OCI-LY3 (cell line): Measurements from ENCODE around the gene ROR2.

Experiments used
- H2AFZ ChIP-seq: fragments of 200-600, 300-600 bp; shearing (Covaris generic); 2 replicates; pipeline ENCODE4 v1.6.0; 2014; ENCODE audit warnings: antibody characterized with exemption, low read depth, low read length
- H3K27ac ChIP-seq: fragments of 200-600, 300-600 bp; sonication (generic); 2 replicates; pipeline ENCODE4 v1.5.1; 2014; ENCODE audit warnings: mild to moderate bottlenecking, low read length, moderate library complexity, mixed read lengths
- H3K27me3 ChIP-seq: fragments of 200-600, 300-600 bp; sonication (generic); 2 replicates; pipeline ENCODE4 v1.6.1; 2014; ENCODE audit warnings: low read depth, low read length, mixed read lengths
- H3K36me3 ChIP-seq: fragments of 200-600, 300-600 bp; sonication (generic); replicated peaks from 2 replicates; pipeline ENCODE3; 2014; ENCODE audit warnings: low read depth, low read length, mixed read lengths
- H3K4me1 ChIP-seq: fragments of 300-600, 200-600 bp; sonication (generic); 2 replicates; pipeline ENCODE4 v1.6.1; 2014; ENCODE audit warnings: low read length, mixed read lengths
- H3K4me2 ChIP-seq: fragments of 200-600, 300-600 bp; sonication (generic); 2 replicates; pipeline ENCODE4 v1.6.1; 2014; ENCODE audit warnings: low read length, mixed read lengths
- H3K4me3 ChIP-seq: fragments of 300-600, 200-600 bp; sonication (generic); 2 replicates; pipeline ENCODE4 v1.5.1; 2014; ENCODE audit warnings: antibody characterized with exemption, mild to moderate bottlenecking, low read length, moderate library complexity
- H3K79me2 ChIP-seq: fragments of 300-600, 200-600 bp; shearing (Covaris generic); 2 replicates; pipeline ENCODE4 v1.6.1; 2014; ENCODE audit warnings: mild to moderate bottlenecking, low read length, mixed read lengths
- H3K9ac ChIP-seq: fragments of 300-600, 200-600 bp; shearing (Covaris generic); 2 replicates; pipeline ENCODE4 v1.6.0; 2014; ENCODE audit warnings: mild to moderate bottlenecking, low read length, moderate library complexity
- H3K9me3 ChIP-seq: fragments of 200-600, 300-600 bp; shearing (Covaris generic); 2 replicates; pipeline ENCODE4 v1.6.1; 2014; ENCODE audit warnings: low read length, mixed read lengths; ENCODE audit not compliant: insufficient read depth
- H4K20me1 ChIP-seq: fragments of 200-600, 300-600 bp; sonication (generic); 2 replicates; pipeline ENCODE4 v1.6.1; 2016; ENCODE audit warnings: low read length, mixed read lengths; ENCODE audit not compliant: insufficient read depth
- EZH2phosphoT487 ChIP-seq: fragments of 200-600 bp; shearing (Covaris generic); IDR thresholded peaks from 2 replicates; pipeline ENCODE4 v1.6.1; 2018; ENCODE audit warnings: antibody characterized with exemption, mixed run types, low read depth
- TF ChIP-seq, protein P1 (sequence below): fragments of 200-600, 300-600 bp; sonication (generic); IDR thresholded peaks from 2 replicates; pipeline ENCODE4 v1.5.1; 2014; ENCODE audit warnings: antibody characterized with exemption, low read length, low read depth

The ROR2 gene

DNA sequence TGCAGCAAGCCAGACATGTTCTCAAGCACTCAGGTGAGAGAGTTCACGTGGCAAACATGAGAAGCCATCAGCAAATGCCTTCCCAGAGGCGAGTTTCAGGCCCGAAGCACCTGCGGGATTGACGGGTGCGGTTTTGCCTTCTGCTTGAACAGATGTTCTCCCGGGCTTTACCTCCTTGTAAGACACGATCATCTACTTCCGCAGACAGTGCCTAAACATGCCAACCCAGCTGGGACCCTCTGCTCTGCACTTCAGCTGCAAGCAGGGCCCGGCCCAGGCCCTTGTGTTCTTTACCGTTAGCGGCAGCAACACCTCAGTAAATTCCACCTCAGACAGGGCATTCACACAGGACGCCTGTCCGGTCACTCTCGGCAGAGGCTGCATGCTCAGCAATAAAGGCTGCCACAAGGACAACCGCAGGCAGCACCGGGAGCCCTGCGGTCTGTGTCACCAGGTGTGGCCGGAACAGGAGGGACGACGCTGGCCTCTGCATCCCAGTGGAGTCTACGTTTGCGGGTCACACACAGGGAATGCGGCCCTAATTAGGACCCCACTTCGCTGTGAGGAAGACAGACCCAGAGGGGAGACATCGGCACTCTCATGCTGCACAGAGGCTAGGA is 139.6 kb downstream of the ROR2 start:
- H3K4me2 ChIP-seq, result no peak overlapping the region

DNA sequence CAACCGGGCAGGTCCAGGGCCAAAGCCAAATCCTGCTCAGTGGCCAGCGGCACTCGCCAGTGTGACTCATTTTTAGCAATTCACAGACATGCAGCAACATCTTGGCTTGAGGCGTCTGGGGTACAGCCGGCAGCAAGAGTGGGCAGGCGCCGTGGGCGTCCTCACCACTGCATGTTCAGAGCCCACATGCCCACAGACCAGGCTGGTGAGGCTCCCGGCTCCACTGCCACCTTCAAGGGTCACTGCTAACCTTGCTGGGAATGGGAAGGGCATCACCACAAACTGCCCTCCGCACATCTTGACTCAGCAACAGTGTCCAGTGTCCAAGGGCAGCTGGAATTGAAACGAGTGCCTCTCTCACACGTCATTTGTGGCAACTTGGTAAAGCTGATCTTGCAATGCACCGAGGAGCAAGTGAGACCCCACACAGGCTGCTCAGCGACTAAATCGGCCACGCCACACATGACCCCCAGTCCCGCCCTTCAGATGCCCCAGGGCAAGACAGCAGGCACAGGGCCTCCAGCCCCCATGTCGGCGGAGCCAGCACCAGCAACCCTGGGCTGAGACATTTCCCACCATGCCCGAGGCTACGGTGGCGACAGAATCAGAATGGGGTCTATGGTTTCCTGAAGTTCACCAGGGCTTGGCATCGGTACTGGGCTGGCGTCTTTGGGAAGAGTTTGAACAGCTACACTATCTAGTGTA is 140.3 kb downstream of the ROR2 start:
- no peak for TF ChIP-seq EZH2phosphoT487
- TF ChIP-seq, protein P1, sequence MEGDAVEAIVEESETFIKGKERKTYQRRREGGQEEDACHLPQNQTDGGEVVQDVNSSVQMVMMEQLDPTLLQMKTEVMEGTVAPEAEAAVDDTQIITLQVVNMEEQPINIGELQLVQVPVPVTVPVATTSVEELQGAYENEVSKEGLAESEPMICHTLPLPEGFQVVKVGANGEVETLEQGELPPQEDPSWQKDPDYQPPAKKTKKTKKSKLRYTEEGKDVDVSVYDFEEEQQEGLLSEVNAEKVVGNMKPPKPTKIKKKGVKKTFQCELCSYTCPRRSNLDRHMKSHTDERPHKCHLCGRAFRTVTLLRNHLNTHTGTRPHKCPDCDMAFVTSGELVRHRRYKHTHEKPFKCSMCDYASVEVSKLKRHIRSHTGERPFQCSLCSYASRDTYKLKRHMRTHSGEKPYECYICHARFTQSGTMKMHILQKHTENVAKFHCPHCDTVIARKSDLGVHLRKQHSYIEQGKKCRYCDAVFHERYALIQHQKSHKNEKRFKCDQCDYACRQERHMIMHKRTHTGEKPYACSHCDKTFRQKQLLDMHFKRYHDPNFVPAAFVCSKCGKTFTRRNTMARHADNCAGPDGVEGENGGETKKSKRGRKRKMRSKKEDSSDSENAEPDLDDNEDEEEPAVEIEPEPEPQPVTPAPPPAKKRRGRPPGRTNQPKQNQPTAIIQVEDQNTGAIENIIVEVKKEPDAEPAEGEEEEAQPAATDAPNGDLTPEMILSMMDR, result no peak
- no peak overlapping the region for H3K9ac ChIP-seq
- no peaks in the 10 kb centered on the region for H3K9me3 ChIP-seq
- H4K20me1 ChIP-seq, result no peaks in the 10 kb centered on the region
- no peaks in the 10 kb centered on the region for H3K27me3 ChIP-seq
- H3K4me3 ChIP-seq, result no peak overlapping the region
- H3K4me2 ChIP-seq, result no peak overlapping the region
- no peaks in the 10 kb centered on the region for H3K79me2 ChIP-seq
- peaks cover 2% of the 10 kb centered on the region; the same call in 1 of the 2 replicates for H3K4me1 ChIP-seq
- H2AFZ ChIP-seq, result no peak overlapping the region
- no peak overlapping the region for H3K27ac ChIP-seq
- H3K36me3 ChIP-seq, result no peaks in the 10 kb centered on the region

More for the DNA sequence above, 139.6 kb downstream of the ROR2 start:
- no peaks in the 10 kb centered on the region for H3K36me3 ChIP-seq
- peaks cover 2% of the 10 kb centered on the region; the same call in 1 of the 2 replicates for H3K4me1 ChIP-seq
- no peak for TF ChIP-seq EZH2phosphoT487
- TF ChIP-seq, protein P1, result no peak
- no peak overlapping the region for H3K4me3 ChIP-seq
- no peak overlapping the region for H3K9ac ChIP-seq
- no peaks in the 10 kb centered on the region for H3K79me2 ChIP-seq
- no peak overlapping the region for H2AFZ ChIP-seq
- H3K27ac ChIP-seq, result no peak overlapping the region
- no peaks in the 10 kb centered on the region for H3K9me3 ChIP-seq
- H3K27me3 ChIP-seq, result no peaks in the 10 kb centered on the region
- no peaks in the 10 kb centered on the region for H4K20me1 ChIP-seq

DNA sequence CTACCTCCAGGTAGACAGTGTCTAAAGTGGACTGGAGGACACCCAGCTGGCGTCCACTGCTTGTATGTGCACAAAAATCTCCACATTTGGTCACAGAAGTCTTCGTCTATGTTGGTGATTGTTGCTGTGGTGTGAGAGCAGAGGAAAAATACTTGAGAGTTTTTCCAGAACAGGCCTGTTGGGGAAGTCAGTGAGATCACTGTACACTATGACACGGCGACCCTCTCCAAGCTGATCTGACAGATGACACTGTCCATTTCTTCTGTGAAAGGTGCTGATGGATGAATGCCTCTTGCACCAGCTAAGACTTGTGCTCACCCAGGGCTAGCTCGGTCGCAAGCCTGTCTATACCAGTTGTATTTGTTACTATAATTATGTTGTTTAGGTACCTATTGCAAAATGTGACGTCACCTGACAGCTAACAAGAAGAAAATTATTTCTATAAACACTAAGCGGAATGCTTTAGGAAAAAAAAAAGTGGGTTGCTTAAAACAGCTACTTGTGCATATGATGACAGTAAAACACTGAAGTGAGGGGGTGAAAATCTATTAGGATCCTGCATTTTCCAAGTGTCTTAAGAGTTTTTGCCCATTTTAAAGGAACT is 142.3 kb downstream of the ROR2 start:
- Histone ChIP-seq H3K36me3 (no peaks in the 10 kb centered on the region), H2AFZ (no peak overlapping the region), H3K27me3 (no peaks in the 10 kb centered on the region), H3K27ac (no peak overlapping the region), H3K4me3 (no peak overlapping the region), H3K9ac (no peak overlapping the region), H3K79me2 (no peaks in the 10 kb centered on the region), H3K9me3 (no peaks in the 10 kb centered on the region), H3K4me1 (peaks cover 2% of the 10 kb centered on the region; the same call in 1 of the 2 replicates), H4K20me1 (no peaks in the 10 kb centered on the region), H3K4me2 (no peak overlapping the region)
- TF ChIP-seq, protein P1, result no peak
- no peak for TF ChIP-seq EZH2phosphoT487

DNA sequence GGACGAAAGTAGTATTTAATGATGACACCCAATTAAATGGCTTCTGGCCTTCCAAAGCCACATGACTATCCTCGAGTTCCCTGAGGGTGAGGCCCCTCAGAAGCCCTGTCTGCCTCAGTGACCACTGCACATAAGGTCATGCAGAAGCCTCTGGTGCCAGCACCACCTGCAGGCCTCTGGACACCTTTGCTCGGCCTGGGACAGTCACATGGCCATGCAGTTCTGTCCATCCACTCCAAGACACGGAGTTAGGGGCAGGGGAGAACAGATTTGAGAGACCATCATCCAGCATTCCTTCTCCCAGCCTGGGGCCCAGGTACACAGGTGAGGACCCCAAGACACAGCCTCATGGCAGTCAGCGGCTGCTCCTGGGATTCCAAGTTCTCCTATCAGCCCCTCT is 145.0 kb downstream of the ROR2 start:
- no peaks in the 10 kb centered on the region for H3K79me2 ChIP-seq
- TF ChIP-seq EZH2phosphoT487, result no peak
- TF ChIP-seq, protein P1, result no peak
- no peaks in the 10 kb centered on the region for H3K9me3 ChIP-seq
- no peaks in the 10 kb centered on the region for H4K20me1 ChIP-seq
- no peak overlapping the region for H3K27ac ChIP-seq
- H3K4me3 ChIP-seq, result no peak overlapping the region
- H2AFZ ChIP-seq, result no peak overlapping the region
- no peaks in the 10 kb centered on the region for H3K36me3 ChIP-seq
- H3K4me2 ChIP-seq, result no peak overlapping the region
- no peaks in the 10 kb centered on the region for H3K27me3 ChIP-seq
- no peak overlapping the region for H3K9ac ChIP-seq
- no peaks in the 10 kb centered on the region for H3K4me1 ChIP-seq
